Ramos (cell line): ENCODE measurements around the gene RNF138.

ENCODE experiments used
- in situ Hi-C: fragments of 300-500 bp; cut with MboI; formaldehyde crosslinking; loops from one replicate; pipeline ENCODE4 v1.14.3; 2022; ENCODE audit warnings: low sequenced_read_pairs; ENCODE audit not compliant: unreplicated experiment

The RNF138 gene

GRCh38 chr18:32091724-32092421, at the start of gene RNF138:
RNF138 (plus strand) TSS chr18:32091874; CDS start chr18:32092777, 903 bp downstream.
- in situ Hi-C loops = loop anchor here (10.0 kb wide), 1 partner anchor 157 kb away; no protein-coding TSS in a partner anchor

GRCh38 chr18:32042337-32042736, 49.3 kb upstream of the RNF138 start:
- in situ Hi-C loops = no loop called here

- in situ Hi-C loops = no loop called here
Measured at GRCh38 chr18:32048507-32049091, 43.1 kb upstream of the RNF138 start.

GRCh38 chr18:32049393-32050171, 42.1 kb upstream of the RNF138 start:
- in situ Hi-C loops = no loop called here

- in situ Hi-C loops = no loop called here
Measured at GRCh38 chr18:32056613-32057358, 34.9 kb upstream of the RNF138 start.

GRCh38 chr18:32057624-32058165, 34.0 kb upstream of the RNF138 start:
- in situ Hi-C loops = no loop called here

- in situ Hi-C loops = no loop called here
Measured at GRCh38 chr18:32060026-32060425, 31.6 kb upstream of the RNF138 start.

GRCh38 chr18:32067375-32068167, 24.1 kb upstream of the RNF138 start:
- in situ Hi-C loops = no loop called here

GRCh38 chr18:32072321-32072720, 19.4 kb upstream of the RNF138 start:
- in situ Hi-C loops = no loop called here

- in situ Hi-C loops = no loop called here
Measured at GRCh38 chr18:32074206-32074605, 17.5 kb upstream of the RNF138 start.

- in situ Hi-C loops = no loop called here
Measured at GRCh38 chr18:32078845-32079244, 12.8 kb upstream of the RNF138 start.

- in situ Hi-C loops = no loop called here
Measured at GRCh38 chr18:32081881-32082280, 9.8 kb upstream of the RNF138 start.

GRCh38 chr18:32083781-32084180, 7.9 kb upstream of the RNF138 start:
- in situ Hi-C loops = no loop called here

GRCh38 chr18:32086881-32087280, 4.8 kb upstream of the RNF138 start:
- in situ Hi-C loops = no loop called here

GRCh38 chr18:32090831-32091230, 843 bp upstream of the RNF138 start:
- in situ Hi-C loops = loop anchor here (10.0 kb wide), 1 partner anchor 156 kb away; no protein-coding TSS in a partner anchor

GRCh38 chr18:32091325-32091723, 350 bp upstream of the RNF138 start:
- in situ Hi-C loops = loop anchor here (10.0 kb wide), 1 partner anchor 157 kb away; no protein-coding TSS in a partner anchor

GRCh38 chr18:32092422-32093101, 888 bp downstream of the RNF138 start:
- in situ Hi-C loops = loop anchor here (10.0 kb wide), 1 partner anchor 158 kb away; no protein-coding TSS in a partner anchor

GRCh38 chr18:32093102-32093511, 1.4 kb downstream of the RNF138 start:
- in situ Hi-C loops = loop anchor here (10.0 kb wide), 1 partner anchor 158 kb away; no protein-coding TSS in a partner anchor
